IPS-18c (cell line): Measurements from ENCODE around the gene ANKRD33.
"Not testable (repeated sequence)": the region's sequence is repeated elsewhere in the genome, so short reads cannot be mapped to it uniquely, and the experiment has no call there.

Experiments
- H3K4me3 ChIP-seq: 2 replicates; pipeline ENCODE4 v1.7.0; 2013; ENCODE audit warnings: low read depth, mild to moderate bottlenecking, low read length, moderate library complexity; ENCODE audit not compliant: insufficient read depth
- H3K9me3 ChIP-seq: one replicate; pipeline ENCODE4 v1.6.1; 2013; ENCODE audit warnings: mild to moderate bottlenecking, low read length, moderate library complexity; ENCODE audit not compliant: control insufficient read depth, insufficient read depth

ANKRD33 gene

DNA sequence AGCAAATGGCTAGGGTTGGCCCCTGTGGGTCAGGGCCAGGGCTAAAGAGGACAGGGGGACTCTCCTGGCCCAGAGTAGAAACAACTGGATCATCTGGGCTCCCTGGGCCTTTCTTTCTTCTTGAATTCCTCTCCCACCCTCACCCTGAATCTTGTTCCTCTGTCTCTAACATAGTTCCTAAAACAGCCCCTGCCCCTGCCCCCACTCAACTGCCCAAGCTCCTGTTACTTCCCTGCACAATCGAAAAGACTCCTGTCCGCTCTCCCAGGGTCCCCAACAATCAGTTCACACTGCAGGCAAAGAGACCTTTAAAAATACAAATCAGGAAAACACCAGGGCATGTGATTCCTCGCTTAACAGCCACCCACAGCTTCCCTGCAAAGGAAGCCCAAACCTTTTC is 18.0 kb upstream of the ANKRD33 start:
- peak overlapping the region; percentile 65 for H3K4me3 ChIP-seq
- no peaks in the 10 kb centered on the region for H3K9me3 ChIP-seq

DNA sequence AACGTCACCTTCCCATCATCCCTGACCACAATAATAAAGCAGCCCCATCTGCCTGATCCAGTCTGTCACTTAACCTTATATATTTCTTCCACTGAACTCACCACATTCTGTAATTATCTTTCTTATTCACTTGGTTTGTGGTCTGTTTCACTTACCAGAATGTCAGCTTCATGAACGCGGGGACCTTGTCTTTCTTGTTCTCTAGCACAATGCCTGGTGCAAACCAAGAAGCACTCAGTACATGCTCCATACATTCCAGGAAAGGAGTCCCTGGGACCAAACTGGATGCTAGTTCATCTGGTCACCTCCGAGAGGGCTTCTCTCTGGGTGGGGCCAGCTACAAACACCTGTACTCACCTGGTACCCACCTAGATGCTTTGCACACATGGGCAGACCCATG is 17.4 kb upstream of the ANKRD33 start:
- Histone ChIP-seq H3K4me3 (no peak overlapping the region), H3K9me3 (no peaks in the 10 kb centered on the region)

DNA sequence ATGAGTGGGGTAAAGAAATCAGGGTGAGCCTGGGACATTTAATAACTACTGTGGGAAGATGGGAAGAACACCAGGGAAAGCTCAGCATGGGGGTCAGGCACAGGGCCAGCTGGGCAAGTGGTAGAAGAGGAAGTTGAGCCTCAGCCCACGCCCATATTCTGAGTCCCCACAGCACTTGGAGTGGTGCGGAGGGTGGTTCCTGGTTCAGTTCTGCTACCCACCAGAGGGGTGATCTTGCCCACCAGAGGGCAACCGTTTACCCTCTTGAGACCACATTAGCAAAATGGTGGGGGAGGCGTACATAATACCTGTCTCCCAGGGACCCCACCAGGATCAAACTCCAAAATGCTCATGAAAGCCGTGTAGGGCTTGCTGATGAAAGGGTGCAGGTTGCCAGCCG is 16.8 kb upstream of the ANKRD33 start:
- Histone ChIP-seq H3K9me3 (no peaks in the 10 kb centered on the region), H3K4me3 (no peak overlapping the region)

DNA sequence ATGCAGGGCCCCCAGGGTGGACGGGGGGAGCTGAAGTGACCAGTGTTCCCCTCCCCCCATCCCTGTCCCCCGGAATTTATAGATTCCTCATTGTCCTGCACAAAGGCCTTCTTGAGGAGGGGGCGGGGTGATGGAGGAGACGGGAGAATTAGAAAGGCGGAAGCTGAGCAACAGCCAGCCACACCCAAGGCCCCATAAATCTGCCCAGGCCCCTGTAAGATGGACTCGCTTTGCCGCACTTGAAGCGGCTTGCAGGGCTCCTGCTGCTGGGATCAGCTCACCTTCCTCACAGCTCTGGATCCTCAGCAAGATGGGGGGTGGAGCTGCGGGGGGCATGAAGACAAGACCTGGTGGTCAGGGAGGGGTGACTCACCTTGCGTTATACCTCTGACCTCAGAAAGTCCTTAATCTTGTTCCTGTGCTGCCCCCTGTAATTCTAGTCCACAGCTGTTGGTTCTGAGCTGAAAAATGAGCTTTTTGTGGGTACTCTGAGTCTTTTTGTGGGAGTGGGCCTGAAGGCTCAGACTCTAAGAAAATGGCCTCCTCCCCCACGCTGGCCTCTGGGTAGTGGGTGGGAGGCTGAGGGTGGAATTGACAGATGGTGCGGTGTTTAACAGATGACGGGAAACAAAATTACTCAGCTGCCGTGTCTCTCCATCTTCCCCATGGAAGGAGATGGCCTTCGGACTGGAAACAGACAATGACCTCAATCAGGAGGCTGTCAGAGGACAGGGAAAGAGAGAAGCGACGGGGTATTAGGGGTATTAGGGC is 15.8 kb upstream of the ANKRD33 start:
- Histone ChIP-seq H3K4me3 (no peak overlapping the region), H3K9me3 (no peaks in the 10 kb centered on the region)

DNA sequence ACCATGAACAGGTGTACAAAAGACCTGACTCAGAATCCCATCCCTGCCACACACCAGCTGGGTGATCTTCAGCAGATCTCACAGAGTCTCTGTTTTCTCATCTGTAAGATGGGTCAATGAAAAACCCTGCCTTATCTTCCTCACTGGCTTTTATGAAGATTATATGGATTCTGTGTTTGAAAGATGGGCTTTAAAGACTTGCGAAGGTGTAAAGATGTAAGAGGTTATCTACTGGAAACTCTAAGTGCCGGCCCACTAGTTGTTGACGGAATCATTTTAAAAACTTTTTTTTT is 15.3 kb upstream of the ANKRD33 start:
- H3K4me3 ChIP-seq = no peak overlapping the region
- H3K9me3 ChIP-seq = no peaks in the 10 kb centered on the region

DNA sequence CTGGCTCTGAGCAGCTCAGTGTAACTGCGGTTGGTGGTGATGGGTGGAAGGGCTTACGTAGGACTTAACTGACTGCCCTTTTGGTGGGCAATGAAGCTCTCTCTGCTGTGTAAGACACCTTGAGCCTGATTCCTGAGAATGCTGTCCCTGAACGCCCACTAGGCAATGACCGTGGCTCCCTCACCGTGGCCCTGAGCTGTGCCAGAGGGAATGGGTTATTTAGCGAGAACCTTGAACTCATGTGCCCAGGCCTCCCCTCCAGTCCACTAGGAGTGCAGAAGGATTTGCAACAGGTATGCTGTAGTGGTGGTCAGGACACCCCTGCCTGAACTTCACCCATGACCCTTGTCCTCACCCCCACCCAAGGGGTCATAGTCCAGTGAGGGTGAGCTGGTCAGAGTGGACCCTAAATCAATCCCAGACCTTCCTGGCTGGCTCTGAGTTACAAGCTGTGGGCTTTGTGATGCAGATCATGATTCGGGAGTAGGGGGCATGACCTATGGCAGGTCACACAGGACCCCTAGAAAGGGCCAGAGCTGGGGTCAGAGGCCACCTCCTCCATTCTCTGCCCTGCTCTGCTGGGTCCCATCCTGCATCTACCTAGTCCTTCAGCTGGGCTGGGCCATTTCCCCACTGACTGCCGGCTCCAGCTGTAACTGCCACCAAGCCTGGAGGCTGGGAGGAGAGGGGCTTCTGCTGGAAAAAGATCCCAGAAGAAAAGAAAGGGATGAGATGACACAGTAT is 14.5 kb upstream of the ANKRD33 start:
- Histone ChIP-seq H3K9me3 (no peaks in the 10 kb centered on the region), H3K4me3 (no peak overlapping the region)

DNA sequence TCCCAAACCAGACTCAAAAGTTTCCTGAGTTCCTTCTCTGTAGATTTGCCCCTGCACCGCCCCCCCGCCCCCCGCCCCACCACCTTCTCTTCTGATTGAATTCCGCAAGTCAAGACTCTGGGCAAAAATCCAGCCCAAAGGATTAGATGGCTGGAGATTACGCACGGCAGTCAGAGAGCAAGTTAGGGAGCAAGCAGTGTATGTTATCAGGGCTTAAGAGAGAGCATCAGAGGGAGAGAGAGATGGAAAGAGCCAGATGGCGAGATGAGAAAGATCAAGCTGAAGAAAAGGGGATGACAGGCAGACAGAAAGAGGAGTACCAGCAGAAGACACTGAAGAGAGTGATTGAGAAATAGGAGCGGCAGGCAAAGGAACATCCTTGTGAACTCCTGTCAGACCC is 13.9 kb upstream of the ANKRD33 start:
- Histone ChIP-seq H3K4me3 (no peak overlapping the region), H3K9me3 (no peaks in the 10 kb centered on the region)

DNA sequence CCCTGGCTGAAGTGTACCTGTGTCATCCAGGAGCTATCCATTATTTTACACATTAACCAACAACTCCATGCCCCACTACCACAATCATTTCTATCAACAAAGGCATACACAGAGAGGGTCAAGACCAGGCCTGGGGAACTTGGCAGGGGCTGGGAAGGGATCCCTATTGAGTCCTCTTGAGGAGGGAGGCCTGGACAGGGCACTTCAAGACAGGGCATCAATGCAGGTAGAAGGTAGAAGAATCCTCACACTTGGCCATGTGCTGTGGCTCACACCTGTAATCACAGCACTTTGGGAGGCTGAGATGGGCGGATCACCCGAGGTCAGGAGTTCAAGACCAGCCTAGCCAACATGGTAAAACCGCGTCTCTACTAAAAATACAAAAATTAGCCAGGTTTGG is 13.4 kb upstream of the ANKRD33 start:
- H3K4me3 ChIP-seq = no peak overlapping the region
- H3K9me3 ChIP-seq = no peaks in the 10 kb centered on the region

DNA sequence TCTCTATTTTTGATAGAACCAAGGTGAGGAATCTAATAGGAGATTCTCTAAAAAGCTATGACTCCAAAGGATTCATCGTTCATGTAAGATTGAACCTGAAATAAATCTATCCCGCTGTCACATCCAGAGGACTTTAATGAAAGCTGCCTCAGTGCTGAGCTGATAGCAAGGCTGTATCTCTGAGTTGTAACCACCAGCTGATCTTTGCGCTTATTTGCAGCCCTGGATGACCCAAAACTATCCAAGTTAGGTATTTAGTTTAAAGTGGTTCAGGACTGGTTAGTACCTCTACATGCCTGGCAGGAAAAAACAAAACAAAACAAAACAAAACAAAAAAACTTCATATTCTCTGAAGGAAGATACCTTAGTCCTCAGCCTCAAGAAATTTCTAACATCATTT is 8.8 kb upstream of the ANKRD33 start:
- H3K4me3 ChIP-seq = no peak overlapping the region
- no peaks in the 10 kb centered on the region for H3K9me3 ChIP-seq

DNA sequence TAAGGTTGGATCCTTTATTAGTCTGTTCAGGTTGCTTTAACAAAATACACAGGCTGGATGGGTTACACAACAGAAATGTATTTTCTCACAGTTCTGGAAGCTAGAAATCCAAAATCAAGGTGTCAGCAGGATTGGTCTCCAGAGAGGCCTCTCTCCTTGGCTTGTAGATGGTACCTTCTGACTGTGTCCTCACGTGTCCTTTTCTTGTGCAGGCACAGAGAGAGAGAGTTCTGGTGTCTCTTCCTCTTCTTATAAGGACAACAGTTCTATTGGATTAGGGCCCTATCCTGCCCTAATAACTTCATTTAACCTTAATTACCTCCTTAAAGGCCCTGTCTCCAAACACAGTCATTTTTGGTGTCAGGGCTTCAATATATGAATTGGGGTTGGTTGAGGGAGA is 4.6 kb upstream of the ANKRD33 start:
- H3K9me3 ChIP-seq = no peaks in the 10 kb centered on the region
- no peak overlapping the region for H3K4me3 ChIP-seq

DNA sequence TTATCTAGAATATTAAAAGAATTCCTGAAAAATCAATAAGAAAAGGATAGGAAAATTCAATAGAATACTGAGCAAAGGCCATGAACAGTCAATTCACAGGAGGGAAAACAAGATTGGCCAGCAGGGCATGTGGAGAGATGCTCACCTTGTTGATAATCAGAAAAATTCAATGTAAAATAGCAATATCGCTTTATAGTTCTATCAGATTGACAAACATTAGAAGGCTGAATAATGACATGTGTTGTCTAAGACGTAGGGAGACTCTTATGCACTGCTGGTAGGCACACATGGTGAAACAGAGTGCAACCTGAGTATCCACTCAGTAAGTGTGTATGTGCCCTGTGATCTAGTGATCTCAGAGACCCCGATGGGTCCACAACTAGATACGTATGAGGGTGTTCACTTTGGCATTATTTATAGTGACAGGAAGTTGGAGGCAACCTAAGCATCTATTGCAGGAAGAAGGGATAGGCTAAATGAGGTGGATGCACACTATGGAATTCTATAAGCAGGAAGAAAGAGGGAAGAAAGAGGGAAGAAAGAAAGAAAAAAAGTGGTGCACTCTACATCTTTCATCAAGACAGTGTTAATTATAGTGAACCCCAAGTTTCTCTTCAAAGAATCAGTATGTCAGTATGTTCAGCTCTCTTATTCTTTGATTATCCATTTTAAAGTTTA is 3.8 kb upstream of the ANKRD33 start:
- H3K4me3 ChIP-seq = no peak overlapping the region
- no peaks in the 10 kb centered on the region for H3K9me3 ChIP-seq

DNA sequence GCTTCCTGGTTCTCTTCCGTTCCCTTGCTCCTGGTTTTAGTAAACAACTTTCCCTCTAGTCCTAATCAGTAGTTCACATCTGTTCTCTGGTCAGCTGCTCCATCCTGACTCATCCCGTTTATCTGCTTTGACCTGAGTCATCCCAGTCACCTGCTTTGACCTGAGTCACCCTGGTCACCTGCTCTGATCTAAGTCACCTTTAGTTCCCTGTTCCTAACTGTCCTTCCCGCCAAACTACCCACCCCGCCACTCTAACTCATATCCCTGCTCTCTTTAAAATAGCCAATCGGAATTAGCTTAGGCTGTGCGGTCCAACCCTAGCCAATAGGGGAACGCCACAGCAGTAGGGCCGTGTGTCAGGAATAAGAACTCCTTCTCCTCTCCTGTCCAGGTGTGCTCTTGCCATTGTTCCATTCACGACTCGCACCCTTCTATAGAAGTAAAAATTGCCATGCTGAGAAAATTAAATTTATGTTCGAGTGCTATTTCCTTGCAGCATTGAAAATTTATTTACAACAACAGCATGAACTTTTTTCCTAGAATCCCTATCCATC is 3.1 kb upstream of the ANKRD33 start:
- Histone ChIP-seq H3K9me3 (no peaks in the 10 kb centered on the region), H3K4me3 (no peak overlapping the region)

DNA sequence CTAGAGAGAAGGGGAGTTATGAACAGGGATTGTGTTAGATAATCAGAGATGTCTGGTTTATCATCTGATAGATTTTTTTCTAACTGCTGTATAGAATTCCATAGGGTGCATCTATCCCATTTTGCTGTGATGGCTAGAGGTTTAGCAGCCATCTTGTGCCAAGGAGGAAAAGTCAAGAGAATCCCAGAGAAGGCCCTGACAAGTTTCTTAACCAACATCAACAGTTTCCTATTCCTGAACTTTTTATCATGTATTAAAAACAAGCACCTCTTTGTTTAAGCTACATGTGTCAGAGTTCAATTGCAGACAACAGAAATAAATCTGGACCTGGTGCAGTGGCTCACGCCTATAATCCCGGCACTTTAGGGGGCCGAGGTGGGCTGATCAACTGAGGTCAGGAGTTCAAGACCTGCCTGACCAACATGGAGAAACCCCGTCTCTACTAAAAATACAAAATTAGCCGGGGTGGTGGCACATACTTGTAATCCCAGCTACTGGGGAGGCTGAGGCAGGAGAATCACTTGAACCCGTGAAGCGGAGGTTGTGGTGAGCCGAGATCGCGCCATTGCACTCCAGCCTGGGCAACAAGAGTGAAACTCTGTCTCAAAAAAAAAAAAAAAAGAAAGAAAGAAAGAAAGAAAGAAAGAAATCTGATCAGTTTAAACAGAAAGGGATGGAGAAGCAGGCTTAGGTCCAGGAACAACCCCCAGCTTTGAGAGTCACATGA is 2.4 kb upstream of the ANKRD33 start:
- not testable (repeated sequence) for H3K9me3 ChIP-seq, H3K4me3 ChIP-seq

DNA sequence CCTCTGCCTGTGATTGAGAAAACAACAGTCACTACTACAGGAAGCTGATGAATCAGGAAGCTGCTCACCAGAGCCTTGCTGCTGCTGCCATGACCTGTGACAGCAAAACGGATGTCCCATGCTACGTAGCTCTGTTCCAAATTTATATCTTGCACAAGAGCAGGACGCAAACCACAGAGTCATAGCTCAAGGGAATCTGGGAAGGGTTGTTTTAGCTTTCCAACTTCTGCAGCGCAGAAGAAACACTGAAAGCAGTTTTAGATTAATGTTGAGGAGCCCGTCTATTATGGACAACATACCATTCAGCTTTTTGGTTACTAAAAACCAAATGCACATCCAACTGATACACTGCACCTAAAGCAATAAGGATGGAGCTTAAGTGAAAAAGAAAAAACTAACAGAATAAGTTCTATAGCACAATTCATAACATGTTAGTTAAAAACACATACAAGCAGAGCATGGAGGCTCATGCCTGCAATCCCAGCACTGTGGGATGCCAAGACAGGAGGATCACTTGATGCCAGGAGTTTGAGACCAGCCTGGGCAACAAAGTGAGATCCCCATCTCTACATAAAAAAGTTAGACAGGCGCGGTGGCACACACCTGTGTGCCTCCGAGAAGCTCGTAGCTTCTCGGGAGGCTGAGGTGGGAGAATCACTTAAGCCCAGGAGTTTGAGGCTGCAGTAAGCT is 1.7 kb upstream of the ANKRD33 start:
- Histone ChIP-seq H3K4me3 (no peak overlapping the region), H3K9me3 (no peaks in the 10 kb centered on the region)

DNA sequence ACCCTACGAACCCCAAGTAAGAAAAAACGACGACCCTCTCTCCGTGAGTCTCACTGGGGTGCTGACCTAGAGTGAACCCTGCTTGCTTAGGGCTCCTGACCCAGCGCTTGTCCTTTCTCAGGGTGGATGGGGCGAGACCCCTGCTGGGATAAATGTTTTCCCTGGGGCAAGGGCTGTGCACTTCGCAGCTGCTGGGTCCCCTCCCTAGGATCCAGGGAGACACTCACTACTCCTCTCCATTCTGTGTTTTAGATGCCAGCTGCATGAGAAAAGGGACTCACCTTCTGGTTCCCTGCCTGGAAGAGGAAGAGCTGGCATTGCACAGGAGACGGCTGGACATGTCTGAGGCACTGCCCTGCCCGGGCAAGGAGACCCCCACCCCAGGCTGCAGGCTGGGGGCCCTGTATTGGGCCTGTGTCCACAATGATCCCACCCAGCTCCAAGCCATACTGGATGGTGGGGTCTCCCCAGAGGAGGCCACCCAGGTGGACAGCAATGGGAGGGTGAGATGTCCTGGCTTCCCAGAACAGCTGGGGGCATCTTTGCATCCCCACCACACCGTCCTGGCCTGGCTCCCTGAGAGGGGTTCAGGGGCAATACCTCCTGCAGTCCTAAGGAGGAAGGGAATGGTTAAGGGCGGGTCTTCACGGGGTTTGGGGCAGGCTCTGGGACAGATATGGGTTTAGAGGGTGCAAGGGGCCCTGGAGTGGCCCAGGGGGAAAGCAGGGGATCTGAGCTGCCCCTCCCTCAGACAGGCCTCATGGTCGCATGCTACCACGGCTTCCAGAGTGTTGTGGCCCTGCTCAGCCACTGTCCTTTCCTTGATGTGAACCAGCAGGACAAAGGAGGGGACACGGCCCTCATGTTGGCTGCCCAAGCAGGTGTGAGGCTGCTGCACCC is 663 bp downstream of the ANKRD33 start:
- Histone ChIP-seq H3K9me3 (no peaks in the 10 kb centered on the region), H3K4me3 (peak overlapping the region; percentile 50)
